Ovary (tissue), 9 donors: ENCODE results near the gene KCNN1. TPM values are rescaled to one million over a fixed set of nuclear protein-coding genes. Genes with fewer than 3 reads are reported as not detected.
A peak's percentile ranks its signal among the peaks of the same experiment; 100 is the strongest.

Source experiments
- DNase-seq, 5 donors: peaks; one replicate each; pipeline ENCODE4 v3.0.0-alpha.2; 2019 to 2020
- H3K27ac ChIP-seq, 2 donors: fragments of 200-600 bp; one replicate each; pipeline versions ENCODE4 v1.5.1 to v1.8.0; 2019 to 2022
- H3K27me3 ChIP-seq: fragments of 200-600 bp; one replicate; pipeline ENCODE4 v1.8.0; 2022
- H3K36me3 ChIP-seq: fragments of 200-600 bp; sonication (generic); one replicate; pipeline ENCODE4 v1.5.1; 2019
- H3K4me1 ChIP-seq: one replicate; pipeline ENCODE4 v1.8.1; 2013; ENCODE audit warnings: mild to moderate bottlenecking, moderate library complexity; ENCODE audit not compliant: insufficient read depth
- H3K4me3 ChIP-seq: fragments of 200-600 bp; sonication (generic); one replicate; pipeline ENCODE4 v1.5.1; 2017
- H3K9me3 ChIP-seq, 2 donors: fragments of 200-600 bp in 1 of 2; sonication (generic) in 1 of 2; one replicate each; pipeline versions ENCODE4 v1.5.1 to v1.8.1; 2013 to 2019; ENCODE audit warnings: mild to moderate bottlenecking in 1 of 2, moderate library complexity in 1 of 2
- CTCF ChIP-seq, 3 donors: fragments of 450-650 bp in 2 of 3; fragments of 200-600 bp in 1 of 3; IDR thresholded peaks; one replicate each; pipeline versions ENCODE4 v1.5.1 to v1.8.0; 2016 to 2022; ENCODE audit warnings: antibody characterized with exemption in 3 of 3, mild to moderate bottlenecking in 1 of 3
- EP300 ChIP-seq: sonication (generic); formaldehyde crosslinking; IDR thresholded peaks from one replicate; pipeline ENCODE4 v1.6.1; 2017; ENCODE audit warnings: antibody characterized with exemption
- POLR2A ChIP-seq: fragments of 450-650 bp; IDR thresholded peaks from one replicate; pipeline ENCODE4 v1.6.1; 2017; ENCODE audit warnings: antibody characterized with exemption, mild to moderate bottlenecking, moderate library complexity
- WGBS, 3 donors: extraction: QIAGEN DNeasy Blood & Tissue Kit in 1 of 3; methylation state at CpG; one replicate each; pipeline versions ENCODE4 v1.1.5 to v1.1.7; 2013 to 2017; 5-methylcytosine and 5-hydroxymethylcytosine counted together
- intact Hi-C, 4 donors: fragments of 100-400 bp; cut with DNase I; formaldehyde crosslinking; loops; one replicate each; pipeline versions ENCODE4 v1.11.0 to v1.15.1; 2022 to 2023
- polyA plus RNA-seq, 2 donors: library from polyadenylated mRNA; stranded (reverse); fragments of 200-250 nt in 1 of 2; fragments of 350-450 nt in 1 of 2; fragmentation: Illumina TruSeq in 1 of 2; extraction: RNeasy Lipid Tissue Mini Kit (QIAGEN cat#74804) in 1 of 2; gene quantifications; one replicate each; pipeline ENCODE4 v1.2.3, GENCODE V29; 2013 to 2014
- total RNA-seq, 7 donors: library from RNA; depleted of rRNA in 2 of 7; stranded (reverse); fragments of >200 nt in 2 of 7; fragmentation: NEBNext Ultra II Directional in 3 of 7; extraction: Animal tissue kit (Norgen Biotek cat#: 25700) in 3 of 7; gene quantifications; one replicate each; pipeline versions ENCODE4 v1.1.0 to v1.2.4, GENCODE V29; 2016 to 2023
- donor health status: DM: no; HTN: no; CAD: no; lungs with moderate emphysema.
- donor health status: DM: no; HTN: no; CAD: no.
- donor health status: Bipolar disorder and iron deficiency.
- donor health status: DM: yes; HTN: yes; CAD: no.
- donor health status: DM: no; HTN: no; CAD: no.
- donor health status: DM: yes; HTN: yes; CAD: no.

The KCNN1 gene
- total and polyA plus RNA-seq, 9 donors, result 0.33 to 5.9 (median 1.7) TPM; not detected in 1

- Histone ChIP-seq H3K36me3 (no peaks in the 10 kb centered on the region), H3K4me1 (peaks cover 10% of the 10 kb centered on the region), H3K4me3 (no peak overlapping the region), H3K27ac (no peak overlapping the region), H3K9me3 (no peaks in the 10 kb centered on the region), H3K27me3 (no peaks in the 10 kb centered on the region)
- TF ChIP-seq POLR2A, result no peak
- no peak for TF ChIP-seq EP300
- no peak for TF ChIP-seq CTCF (IDR thresholded peaks at IDR 0.05)
- intact Hi-C loops, result no loop called here
- DNase-seq, result peak in 2 of 5 donors; percentile 60 to 66
- WGBS, 3 donors, result 16 to 32% (median 29%) methylated on average over 39 to 41 of the region's 41 CpGs
Observed at GRCh38 chr19:17942582-17943273, 24.2 kb upstream of the KCNN1 start.

- TF ChIP-seq CTCF (IDR thresholded peaks at IDR 0.05), result no peak
- no peak for TF ChIP-seq EP300
- TF ChIP-seq POLR2A, result no peak
- intact Hi-C loops, result no loop called here
- H3K27me3 ChIP-seq, result no peaks in the 10 kb centered on the region
- 32 to 59% (median 47%) methylated on average over 32 to 57 of the region's 57 CpGs for whole genome bisulfite sequencing, 3 donors
- DNase-seq, result peak; percentile 49 to 68 (median 61)
- H3K4me1 ChIP-seq, result peaks cover 10% of the 10 kb centered on the region
- no peak overlapping the region for H3K4me3 ChIP-seq
- H3K36me3 ChIP-seq, result no peaks in the 10 kb centered on the region
- H3K27ac ChIP-seq, result no peak overlapping the region
- no peaks in the 10 kb centered on the region for H3K9me3 ChIP-seq
Observed at GRCh38 chr19:17943274-17944221, 23.4 kb upstream of the KCNN1 start.

GRCh38 chr19:17944301-17944700, 22.6 kb upstream of the KCNN1 start:
- TF ChIP-seq POLR2A (no peak), EP300 (no peak), CTCF (IDR thresholded peaks at IDR 0.05) (no peak)
- no peak overlapping the region for H3K27ac ChIP-seq
- no peak overlapping the region for H3K4me3 ChIP-seq
- H3K9me3 ChIP-seq, result no peaks in the 10 kb centered on the region
- peak in 2 of 5 donors; percentile 38 to 40 for DNase-seq
- H3K36me3 ChIP-seq, result no peaks in the 10 kb centered on the region
- H3K27me3 ChIP-seq, result no peaks in the 10 kb centered on the region
- intact Hi-C loops, result no loop called here
- WGBS, 3 donors, result 23 to 37% (median 37%) methylated on average over 4 of the region's 4 CpGs
- peaks cover 12% of the 10 kb centered on the region for H3K4me1 ChIP-seq

GRCh38 chr19:17946965-17947784, 19.7 kb upstream of the KCNN1 start:
- H3K4me1 ChIP-seq, result peaks cover 17% of the 10 kb centered on the region
- H3K4me3 ChIP-seq, result peak overlapping the region; percentile 32
- WGBS, 3 donors, result 18 to 20% (median 19%) methylated on average over 29 of the region's 29 CpGs
- TF ChIP-seq POLR2A, result no peak
- no peak for TF ChIP-seq EP300
- no peak for TF ChIP-seq CTCF (IDR thresholded peaks at IDR 0.05)
- H3K9me3 ChIP-seq, result no peaks in the 10 kb centered on the region
- peak in 1 of 5 donors; percentile 27 for DNase-seq
- peak overlapping the region in 1 of 2 donors; percentile 54 for H3K27ac ChIP-seq
- no peaks in the 10 kb centered on the region for H3K36me3 ChIP-seq
- H3K27me3 ChIP-seq, result peaks cover 3% of the 10 kb centered on the region
- intact Hi-C loops, result no loop called here
